ENCODE data around the gene PRKAG2.
"Not testable (repeated sequence)": the region's sequence is repeated elsewhere in the genome, so short reads cannot be mapped to it uniquely, and the experiment has no call there.

PRKAG2 gene

DNA sequence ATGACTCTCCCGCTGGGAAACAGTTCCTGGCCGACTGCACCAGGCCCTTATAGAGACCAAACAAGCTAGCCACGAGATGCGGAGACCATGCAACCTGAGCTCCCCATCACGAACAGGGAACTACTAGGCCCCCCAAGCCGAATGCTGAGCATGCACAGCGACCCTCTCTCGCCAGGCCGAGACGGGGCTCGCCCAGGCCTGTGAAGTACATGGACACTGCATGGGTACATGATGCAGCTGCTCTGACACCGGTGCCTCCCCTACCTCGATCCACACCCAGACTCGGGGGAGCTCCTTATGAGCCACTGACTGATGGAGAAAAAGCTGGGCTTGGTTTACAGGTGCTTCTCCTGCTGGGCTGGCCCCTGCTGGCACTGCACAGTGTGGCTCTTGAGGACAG, 285.0 kb downstream of the PRKAG2 start:
- H3K4me3 ChIP-seq (ENCODE audit: low read length) = no peak overlapping the region
- no peaks in the 10 kb centered on the region for H3K4me1 ChIP-seq (ENCODE audit: control insufficient read depth, insufficient read depth, low read length)
- H3K27me3 ChIP-seq (ENCODE audit: control insufficient read depth, insufficient read depth, low read length) = no peaks in the 10 kb centered on the region
- no peaks in the 10 kb centered on the region for H3K36me3 ChIP-seq (ENCODE audit: control insufficient read depth, insufficient read depth, low read length)
- no peaks in the 10 kb centered on the region for H3K9me3 ChIP-seq (ENCODE audit: control insufficient read depth, low read length)
- no peak overlapping the region for H3K9ac ChIP-seq (ENCODE audit: low read length)

DNA sequence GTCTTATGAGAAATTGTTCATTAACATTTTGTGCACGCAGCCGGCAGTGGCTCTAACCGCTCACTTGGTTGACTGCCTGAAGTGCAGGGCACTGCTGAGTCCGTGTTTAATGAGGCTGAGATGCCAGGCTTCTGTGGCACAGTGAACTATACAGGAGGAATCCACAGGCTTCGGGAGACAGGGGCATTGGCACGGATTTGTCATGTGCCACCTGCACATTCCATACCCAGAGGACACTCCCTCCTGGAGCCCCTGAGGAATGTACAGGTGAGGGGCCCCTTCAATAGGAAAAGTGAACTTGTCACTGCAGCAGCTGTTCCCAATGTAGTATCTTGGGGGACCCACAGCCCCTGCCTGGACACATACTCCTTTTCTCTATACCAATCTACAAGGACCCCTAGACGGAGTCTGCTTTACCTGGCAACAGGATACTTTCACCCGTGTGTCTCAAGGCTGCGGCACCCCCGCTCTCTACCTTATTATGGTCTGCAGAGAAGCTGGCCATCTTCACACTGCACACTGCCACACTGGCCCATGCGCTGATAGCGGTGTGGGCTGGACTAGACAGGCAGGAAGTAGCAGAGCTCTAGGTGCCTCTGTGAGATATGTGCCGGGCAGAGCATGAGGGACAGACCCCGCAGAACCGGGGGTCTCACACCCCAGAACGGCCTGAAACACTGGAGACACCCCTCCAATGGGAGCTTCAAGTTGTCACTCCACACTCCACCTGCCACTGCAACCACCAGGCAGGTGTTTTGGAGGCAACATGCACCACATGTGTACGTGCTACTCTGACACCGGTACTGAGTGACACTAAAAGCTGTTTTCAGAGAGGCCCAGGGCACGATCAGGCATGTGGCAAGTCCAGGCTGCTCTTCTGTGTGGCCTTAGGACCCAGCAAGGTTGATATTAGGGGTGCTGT, 285.8 kb downstream of the PRKAG2 start:
- Histone ChIP-seq H3K36me3 (ENCODE audit: control insufficient read depth, insufficient read depth, low read length) (no peaks in the 10 kb centered on the region), H3K27me3 (ENCODE audit: control insufficient read depth, insufficient read depth, low read length) (no peaks in the 10 kb centered on the region), H3K4me3 (ENCODE audit: low read length) (no peak overlapping the region), H3K4me1 (ENCODE audit: control insufficient read depth, insufficient read depth, low read length) (no peaks in the 10 kb centered on the region), H3K9ac (ENCODE audit: low read length) (no peak overlapping the region), H3K9me3 (ENCODE audit: control insufficient read depth, low read length) (no peaks in the 10 kb centered on the region)

DNA sequence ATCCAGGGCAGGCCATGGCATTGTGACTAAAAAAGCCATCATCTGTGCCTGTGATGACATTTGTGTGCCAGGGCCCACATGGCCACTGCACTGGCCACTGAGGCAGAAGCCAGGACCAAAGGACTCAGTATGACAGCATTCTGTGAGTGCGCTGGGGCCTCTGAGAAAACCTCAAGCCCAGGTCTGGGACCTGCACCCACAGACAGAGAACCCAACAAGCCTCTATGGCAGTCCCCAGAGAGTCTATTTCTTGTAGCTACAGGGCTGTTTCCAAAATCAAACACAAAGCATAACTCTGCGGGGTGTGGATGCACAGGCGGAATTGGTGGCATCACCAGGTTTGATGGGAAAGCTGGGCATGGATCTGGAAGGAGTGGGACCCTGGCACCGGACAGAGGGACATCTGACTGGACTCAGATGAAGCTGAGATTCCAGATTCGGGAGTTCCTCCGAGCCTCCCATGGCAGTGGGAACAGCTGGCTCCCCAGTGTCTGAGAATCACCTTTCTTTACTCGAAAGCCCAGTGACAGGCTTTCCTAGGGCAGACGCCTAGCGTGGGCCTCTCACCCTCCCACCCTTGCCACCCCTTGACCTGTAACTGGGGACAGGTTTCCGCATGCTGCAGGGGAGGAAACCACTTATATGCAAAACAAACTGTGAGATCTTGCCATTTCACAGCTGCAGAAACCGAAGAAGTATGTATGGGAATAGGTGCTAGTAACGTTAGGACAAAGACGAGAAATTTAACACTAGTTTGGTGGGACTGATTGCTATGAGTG, 286.7 kb downstream of the PRKAG2 start:
- Histone ChIP-seq H3K9me3 (ENCODE audit: control insufficient read depth, low read length) (no peaks in the 10 kb centered on the region), H3K36me3 (ENCODE audit: control insufficient read depth, insufficient read depth, low read length) (no peaks in the 10 kb centered on the region), H3K27me3 (ENCODE audit: control insufficient read depth, insufficient read depth, low read length) (no peaks in the 10 kb centered on the region), H3K9ac (ENCODE audit: low read length) (no peak overlapping the region), H3K4me3 (ENCODE audit: low read length) (no peak overlapping the region), H3K4me1 (ENCODE audit: control insufficient read depth, insufficient read depth, low read length) (no peaks in the 10 kb centered on the region)

DNA sequence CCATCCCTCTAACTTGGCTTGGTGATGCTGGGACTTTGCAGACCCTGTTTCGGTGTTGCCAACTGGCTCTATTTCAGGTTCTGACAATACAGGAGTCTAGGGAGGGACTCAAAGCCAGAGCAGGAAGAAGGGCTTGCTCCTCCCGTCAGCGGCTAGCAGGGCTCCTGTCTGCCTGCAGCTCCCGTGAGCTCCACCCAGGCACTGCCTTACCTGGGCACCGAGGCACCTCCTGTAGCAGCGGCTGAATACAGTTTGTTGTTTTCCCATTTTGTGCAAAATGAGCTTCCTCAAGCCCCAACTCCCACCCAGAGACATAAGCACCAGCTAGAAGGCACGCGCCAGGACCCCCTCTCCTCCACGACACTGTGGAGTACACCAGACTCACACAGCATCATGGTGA, 287.9 kb downstream of the PRKAG2 start:
- Histone ChIP-seq H3K36me3 (ENCODE audit: control insufficient read depth, insufficient read depth, low read length) (no peaks in the 10 kb centered on the region), H3K4me3 (ENCODE audit: low read length) (no peak overlapping the region), H3K9ac (ENCODE audit: low read length) (no peak overlapping the region), H3K27me3 (ENCODE audit: control insufficient read depth, insufficient read depth, low read length) (no peaks in the 10 kb centered on the region), H3K4me1 (ENCODE audit: control insufficient read depth, insufficient read depth, low read length) (no peaks in the 10 kb centered on the region), H3K9me3 (ENCODE audit: control insufficient read depth, low read length) (no peaks in the 10 kb centered on the region)

DNA sequence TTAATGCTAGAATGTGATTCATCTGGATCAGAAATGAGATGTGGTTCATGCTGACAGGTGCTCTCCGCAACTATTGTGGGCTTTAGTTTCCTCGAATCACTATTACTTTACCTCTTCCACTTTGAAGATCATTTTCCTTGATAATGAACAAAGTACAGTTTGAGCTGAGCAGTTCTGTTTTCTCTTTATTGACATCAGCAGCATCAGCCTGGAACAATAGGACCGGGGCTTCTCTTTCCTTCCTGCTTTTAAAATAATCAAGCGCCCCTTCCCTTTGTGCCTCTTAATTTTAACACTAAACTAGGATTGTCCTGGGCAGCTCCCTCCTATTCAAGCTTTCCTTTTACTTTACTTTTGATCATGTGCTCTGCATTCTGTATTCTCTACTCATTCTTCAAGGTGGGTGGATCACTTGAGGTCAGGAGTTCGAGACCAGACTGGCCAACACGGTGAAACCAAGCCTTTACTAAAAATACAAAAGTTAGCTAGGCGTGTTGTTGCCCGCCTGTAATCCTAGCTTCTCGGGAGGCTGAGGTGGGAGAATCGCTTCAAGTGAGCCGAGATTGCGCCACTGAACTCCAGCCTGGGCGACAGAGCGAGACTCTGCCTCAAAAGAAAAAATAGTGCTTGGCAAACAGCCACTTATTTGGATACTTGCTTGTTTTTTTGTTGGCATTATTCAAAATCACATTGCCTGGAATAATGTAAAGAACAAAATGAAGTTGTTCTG, 290.2 kb downstream of the PRKAG2 start:
- Histone ChIP-seq H3K9me3 (ENCODE audit: control insufficient read depth, low read length) (no peaks in the 10 kb centered on the region), H3K9ac (ENCODE audit: low read length) (no peak overlapping the region), H3K4me1 (ENCODE audit: control insufficient read depth, insufficient read depth, low read length) (no peaks in the 10 kb centered on the region), H3K4me3 (ENCODE audit: low read length) (no peak overlapping the region), H3K36me3 (ENCODE audit: control insufficient read depth, insufficient read depth, low read length) (no peaks in the 10 kb centered on the region), H3K27me3 (ENCODE audit: control insufficient read depth, insufficient read depth, low read length) (no peaks in the 10 kb centered on the region)

DNA sequence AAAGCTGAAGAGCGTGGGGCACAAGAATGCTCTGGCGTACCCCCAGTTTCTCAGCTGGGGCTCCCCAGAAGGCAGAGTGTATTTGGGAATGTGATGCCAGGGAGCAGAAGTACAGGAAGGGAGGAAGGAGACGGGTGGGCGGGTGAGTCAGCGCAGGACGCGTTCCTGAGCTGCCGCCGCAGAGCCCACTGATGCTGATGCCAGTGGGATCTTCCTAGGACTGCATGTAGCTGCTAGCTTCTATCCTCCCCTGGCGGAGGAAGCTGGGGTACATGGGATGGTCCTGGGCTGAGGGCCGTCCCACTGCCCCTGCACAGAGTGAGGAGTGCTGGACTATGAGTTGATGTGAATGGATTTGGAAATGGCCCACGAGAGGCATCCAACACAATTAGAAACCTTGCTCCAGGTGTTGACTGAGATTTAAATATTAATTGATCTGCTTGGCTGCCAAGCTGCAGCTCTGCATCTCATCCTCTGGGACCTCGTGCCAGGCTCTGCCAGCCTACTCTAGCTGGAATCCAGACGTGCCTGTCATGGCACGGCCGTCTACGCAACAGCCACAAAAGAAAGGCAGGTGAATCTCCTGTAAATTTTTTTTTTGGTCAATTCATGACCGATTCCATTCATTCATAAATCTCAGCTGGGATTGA, 291.0 kb downstream of the PRKAG2 start:
- Histone ChIP-seq H3K9me3 (ENCODE audit: control insufficient read depth, low read length) (no peaks in the 10 kb centered on the region), H3K9ac (ENCODE audit: low read length) (no peak overlapping the region), H3K4me1 (ENCODE audit: control insufficient read depth, insufficient read depth, low read length) (no peaks in the 10 kb centered on the region), H3K4me3 (ENCODE audit: low read length) (no peak overlapping the region), H3K36me3 (ENCODE audit: control insufficient read depth, insufficient read depth, low read length) (no peaks in the 10 kb centered on the region), H3K27me3 (ENCODE audit: control insufficient read depth, insufficient read depth, low read length) (no peaks in the 10 kb centered on the region)

DNA sequence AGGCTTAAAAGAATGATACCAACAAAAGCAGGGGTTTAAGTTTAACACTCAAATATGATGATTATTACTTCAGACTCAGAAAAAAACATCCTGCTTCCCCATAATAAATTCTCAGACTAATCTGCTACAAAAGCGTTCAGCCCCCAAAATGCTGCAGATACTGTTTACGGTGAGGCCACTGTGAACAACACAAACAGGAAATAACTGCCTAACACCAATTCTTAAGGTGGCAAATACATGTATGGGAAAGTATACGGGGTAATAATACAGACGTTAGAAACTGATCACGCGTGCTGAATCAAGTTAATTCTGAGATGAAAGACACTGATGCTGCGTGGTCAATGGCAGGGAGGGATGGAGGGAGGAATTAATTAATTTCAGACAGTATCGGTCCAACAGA, 295.2 kb downstream of the PRKAG2 start:
- Histone ChIP-seq H3K27me3 (ENCODE audit: control insufficient read depth, insufficient read depth, low read length) (no peaks in the 10 kb centered on the region), H3K4me3 (ENCODE audit: low read length) (no peak overlapping the region), H3K9ac (ENCODE audit: low read length) (no peak overlapping the region), H3K4me1 (ENCODE audit: control insufficient read depth, insufficient read depth, low read length) (no peaks in the 10 kb centered on the region), H3K36me3 (ENCODE audit: control insufficient read depth, insufficient read depth, low read length) (no peaks in the 10 kb centered on the region), H3K9me3 (ENCODE audit: control insufficient read depth, low read length) (no peaks in the 10 kb centered on the region)

DNA sequence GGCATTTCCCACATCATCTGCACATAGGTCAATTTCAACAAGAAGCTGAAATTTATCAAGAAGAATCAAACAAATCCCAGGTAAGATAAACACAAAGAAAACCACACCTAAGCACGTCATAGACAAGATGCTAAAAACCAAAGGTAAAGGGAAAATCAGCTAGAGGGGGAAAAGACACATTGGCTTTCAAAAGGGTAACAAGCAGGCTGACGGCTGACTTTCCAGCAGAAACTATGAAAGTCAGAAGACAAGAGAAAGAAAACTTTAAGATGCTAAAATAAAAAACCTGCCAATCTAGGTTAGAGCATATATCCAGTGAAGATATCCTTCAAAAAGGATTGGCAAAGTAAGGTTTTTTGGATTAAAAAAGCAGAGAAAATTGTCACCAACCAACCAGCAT, 297.3 kb downstream of the PRKAG2 start:
- Histone ChIP-seq H3K36me3 (ENCODE audit: control insufficient read depth, insufficient read depth, low read length) (no peaks in the 10 kb centered on the region), H3K4me3 (ENCODE audit: low read length) (no peak overlapping the region), H3K4me1 (ENCODE audit: control insufficient read depth, insufficient read depth, low read length) (no peaks in the 10 kb centered on the region), H3K27me3 (ENCODE audit: control insufficient read depth, insufficient read depth, low read length) (no peaks in the 10 kb centered on the region), H3K9ac (ENCODE audit: low read length) (no peak overlapping the region), H3K9me3 (ENCODE audit: control insufficient read depth, low read length) (no peaks in the 10 kb centered on the region)

DNA sequence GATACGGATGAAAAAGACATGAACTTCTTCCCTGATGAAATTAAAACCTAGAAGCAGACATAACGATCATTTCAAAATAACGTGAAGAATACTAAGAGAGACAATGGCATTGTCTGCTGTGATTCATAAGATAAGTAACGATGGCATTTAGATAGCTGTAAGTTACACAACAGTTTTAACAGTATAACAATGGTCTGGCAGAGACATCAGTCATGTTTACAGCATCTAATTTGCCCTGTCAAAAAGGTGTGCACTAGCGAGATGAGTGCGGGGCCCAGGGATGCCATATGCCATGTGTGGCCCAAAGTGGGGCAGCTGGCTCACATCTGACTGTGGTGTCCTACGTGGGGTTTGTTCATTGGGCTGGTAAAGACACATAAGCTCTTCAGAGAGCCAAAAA, 301.5 kb downstream of the PRKAG2 start:
- Histone ChIP-seq H3K9me3 (ENCODE audit: control insufficient read depth, low read length) (no peaks in the 10 kb centered on the region), H3K9ac (ENCODE audit: low read length) (no peak overlapping the region), H3K27me3 (ENCODE audit: control insufficient read depth, insufficient read depth, low read length) (no peaks in the 10 kb centered on the region), H3K4me3 (ENCODE audit: low read length) (no peak overlapping the region), H3K4me1 (ENCODE audit: control insufficient read depth, insufficient read depth, low read length) (no peaks in the 10 kb centered on the region), H3K36me3 (ENCODE audit: control insufficient read depth, insufficient read depth, low read length) (no peaks in the 10 kb centered on the region)

DNA sequence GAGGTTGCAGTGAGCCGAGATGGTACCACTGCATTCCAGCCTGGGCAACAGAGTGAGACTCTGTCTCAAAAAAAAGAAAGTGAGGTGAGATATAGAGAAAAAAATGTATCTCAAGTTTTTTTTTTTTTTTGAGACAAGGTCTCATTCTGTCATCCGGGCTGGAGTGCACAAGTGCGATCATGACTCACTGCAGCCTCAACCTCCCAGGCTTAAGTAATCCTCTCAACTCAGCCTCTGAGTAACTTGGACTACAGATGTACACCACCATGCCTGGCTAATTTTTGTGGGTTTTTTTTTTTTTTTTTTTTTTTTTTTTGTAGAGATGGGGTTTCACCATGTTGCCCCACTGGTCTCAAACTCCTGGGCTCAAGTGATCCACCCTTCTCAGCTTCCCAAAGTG, 303.9 kb downstream of the PRKAG2 start:
- H3K4me1 ChIP-seq (ENCODE audit: control insufficient read depth, insufficient read depth, low read length); H3K9me3 ChIP-seq (ENCODE audit: control insufficient read depth, low read length); H3K27me3 ChIP-seq (ENCODE audit: control insufficient read depth, insufficient read depth, low read length); H3K9ac ChIP-seq (ENCODE audit: low read length); H3K4me3 ChIP-seq (ENCODE audit: low read length); H3K36me3 ChIP-seq (ENCODE audit: control insufficient read depth, insufficient read depth, low read length): not testable (repeated sequence)

DNA sequence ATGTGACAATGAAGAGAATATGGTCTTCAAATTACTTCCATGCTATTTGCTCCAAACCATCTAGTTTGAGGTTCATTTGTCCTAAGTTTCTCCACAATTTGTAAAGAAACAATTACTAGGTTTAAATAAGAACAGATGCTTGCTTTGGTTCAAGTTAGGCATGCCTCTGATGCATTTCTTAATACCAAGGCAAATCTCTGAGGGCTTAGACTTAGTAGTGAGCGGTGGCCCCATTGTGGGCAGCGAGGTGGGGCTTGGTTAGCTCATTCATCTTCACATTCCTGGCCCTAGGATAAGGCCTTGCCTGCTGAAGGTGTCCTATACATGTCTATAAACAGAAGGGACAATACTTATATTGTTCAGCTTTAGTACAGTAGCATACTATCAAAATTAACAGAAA, 304.8 kb downstream of the PRKAG2 start:
- Histone ChIP-seq H3K4me3 (ENCODE audit: low read length) (no peak overlapping the region), H3K36me3 (ENCODE audit: control insufficient read depth, insufficient read depth, low read length) (no peaks in the 10 kb centered on the region), H3K4me1 (ENCODE audit: control insufficient read depth, insufficient read depth, low read length) (no peaks in the 10 kb centered on the region), H3K9me3 (ENCODE audit: control insufficient read depth, low read length) (no peaks in the 10 kb centered on the region), H3K9ac (ENCODE audit: low read length) (no peak overlapping the region), H3K27me3 (ENCODE audit: control insufficient read depth, insufficient read depth, low read length) (no peaks in the 10 kb centered on the region)

All from mucosa of stomach (tissue), 1 donor.